GM12873 (cell line): ENCODE data around the gene ITSN1.

Source experiments
- CTCF ChIP-seq: IDR thresholded peaks from 2 replicates; pipeline ENCODE4 v1.5.1; 2012; ENCODE audit warnings: low read depth, mild to moderate bottlenecking, moderate library complexity, low read length, control low read depth; ENCODE audit not compliant: insufficient read depth; ENCODE audit errors: missing control alignments

Gene ITSN1

GRCh38 chr21:33869873-33870272 lies 227.6 kb downstream of the ITSN1 start:
- no peak for TF ChIP-seq CTCF

GRCh38 chr21:33870768-33871167 lies 228.5 kb downstream of the ITSN1 start:
- no peak for TF ChIP-seq CTCF

- TF ChIP-seq CTCF, result no peak
Measured at GRCh38 chr21:33871171-33871570, 228.9 kb downstream of the ITSN1 start.

- no peak for TF ChIP-seq CTCF
Measured at GRCh38 chr21:33872881-33873515, 230.7 kb downstream of the ITSN1 start.

GRCh38 chr21:33874161-33874560 lies 231.9 kb downstream of the ITSN1 start:
- no peak for TF ChIP-seq CTCF

GRCh38 chr21:33875026-33875695 lies 232.9 kb downstream of the ITSN1 start:
- TF ChIP-seq CTCF, result no peak

- no peak for TF ChIP-seq CTCF
Measured at GRCh38 chr21:33878824-33879223, 236.5 kb downstream of the ITSN1 start.
